VCaP (cell line): ENCODE results near the gene C20orf144.
A peak's percentile ranks its signal among the peaks of the same experiment; 100 is the strongest.

Source experiments
- H3K27ac ChIP-seq: fragments of 450-650 bp; 2 replicates; pipeline ENCODE4 v1.5.1; 2017
- CTCF ChIP-seq: fragments of 450-650 bp; conservative IDR thresholded peaks from 2 replicates; pipeline ENCODE4 v1.5.1; 2017; ENCODE audit warnings: mild to moderate bottlenecking, moderate library complexity

Gene C20orf144

GRCh38 chr20:33662172-33662571 is at the start of gene C20orf144:
Gene C20orf144, plus strand, starts transcription at chr20:33662327. Its CDS starts 19 bp downstream, at chr20:33662346.
- peak within 1 kb of the TSS; percentile 98 for H3K27ac ChIP-seq
- no peak for TF ChIP-seq CTCF

GRCh38 chr20:33621717-33622400 is 40.3 kb upstream of the C20orf144 start:
- no peak for TF ChIP-seq CTCF
- H3K27ac ChIP-seq = peak overlapping the region; percentile 35

- H3K27ac ChIP-seq = peak overlapping the region; percentile 35
- no peak for TF ChIP-seq CTCF
Measured at GRCh38 chr20:33622705-33623365, 39.3 kb upstream of the C20orf144 start.

- H3K27ac ChIP-seq = no peak overlapping the region
- no peak for TF ChIP-seq CTCF
Measured at GRCh38 chr20:33624399-33624798, 37.7 kb upstream of the C20orf144 start.

- TF ChIP-seq CTCF = no peak
- H3K27ac ChIP-seq = no peak overlapping the region
Measured at GRCh38 chr20:33626190-33626589, 35.9 kb upstream of the C20orf144 start.

GRCh38 chr20:33627577-33628216 is 34.4 kb upstream of the C20orf144 start:
- no peak for TF ChIP-seq CTCF
- no peak overlapping the region for H3K27ac ChIP-seq

GRCh38 chr20:33629533-33629932 is 32.6 kb upstream of the C20orf144 start:
- peak overlapping the region; percentile 0; the same call in 1 of the 2 replicates for H3K27ac ChIP-seq
- TF ChIP-seq CTCF = no peak
